Measurements from ENCODE around the gene SLC4A3.

The SLC4A3 gene

DNA sequence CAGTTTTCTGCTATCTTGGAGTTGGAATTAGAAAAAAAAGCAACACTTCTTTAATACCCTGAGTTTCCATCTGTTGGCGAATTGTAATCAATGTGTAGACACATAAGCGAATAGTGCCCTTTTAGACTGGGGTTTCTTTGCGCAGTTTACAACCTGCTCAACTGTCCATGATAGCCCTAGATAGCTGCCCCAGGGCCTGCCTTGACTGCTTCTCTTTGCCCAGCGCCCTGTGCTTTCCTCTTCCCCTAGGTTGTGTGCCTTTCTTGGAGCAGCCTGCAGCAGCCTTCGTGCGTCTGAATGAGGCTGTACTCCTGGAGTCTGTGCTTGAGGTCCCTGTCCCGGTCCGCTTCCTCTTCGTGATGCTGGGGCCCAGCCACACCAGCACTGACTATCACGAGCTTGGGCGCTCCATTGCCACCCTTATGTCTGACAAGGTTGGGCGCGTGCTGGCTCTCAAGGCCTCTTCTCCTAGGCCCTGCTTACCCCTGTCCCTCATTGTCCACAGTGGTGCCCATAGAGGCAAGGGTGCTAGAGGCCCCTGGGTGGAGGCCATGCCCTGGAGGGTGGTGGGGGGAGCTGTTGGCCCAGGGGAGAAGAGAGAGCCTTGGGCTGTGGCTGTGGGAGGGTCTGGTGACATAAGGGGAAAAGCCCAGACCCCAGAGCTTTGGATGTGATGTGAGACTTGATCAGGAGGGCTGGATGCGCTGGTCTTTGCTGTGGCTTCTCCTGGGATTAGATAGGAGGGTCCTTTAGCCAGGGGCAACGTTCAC is 6.9 kb downstream of the SLC4A3 start:
- no peak for DNase-seq

DNA sequence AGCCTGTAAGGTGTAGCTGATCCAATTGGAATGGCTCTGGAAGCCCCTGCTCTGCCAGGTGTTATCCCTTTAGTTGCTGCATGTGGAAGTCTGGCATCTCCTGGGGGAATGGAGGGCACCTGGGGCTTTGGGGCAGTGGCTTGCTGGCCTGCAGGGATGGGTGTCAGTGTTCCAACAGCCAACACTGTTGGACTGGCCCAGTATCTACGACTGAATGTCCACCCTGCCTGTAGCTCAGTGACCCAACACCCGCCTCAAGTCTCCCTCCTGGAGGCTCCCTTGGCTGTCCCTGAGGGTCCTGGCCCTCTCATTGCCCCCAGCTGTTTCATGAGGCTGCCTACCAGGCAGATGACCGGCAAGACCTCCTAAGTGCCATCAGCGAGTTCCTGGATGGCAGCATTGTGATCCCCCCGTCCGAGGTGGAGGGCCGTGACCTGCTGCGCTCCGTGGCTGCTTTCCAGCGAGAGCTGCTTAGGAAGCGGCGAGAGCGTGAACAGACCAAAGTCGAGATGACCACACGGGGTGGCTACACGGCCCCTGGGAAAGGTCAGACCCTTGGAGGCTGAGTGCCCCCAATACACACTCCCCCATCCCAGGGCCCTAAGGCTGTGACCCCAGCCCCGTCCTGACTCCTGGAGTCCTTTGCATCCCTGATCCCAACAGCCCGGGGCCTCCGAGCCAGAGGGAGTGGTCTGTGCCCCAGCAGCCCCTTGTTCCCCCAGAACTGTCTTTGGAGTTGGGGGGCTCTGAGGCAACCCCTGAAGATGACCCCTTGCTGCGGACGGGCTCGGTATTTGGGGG is 7.7 kb downstream of the SLC4A3 start:
- DNase-seq: no peak

DNA sequence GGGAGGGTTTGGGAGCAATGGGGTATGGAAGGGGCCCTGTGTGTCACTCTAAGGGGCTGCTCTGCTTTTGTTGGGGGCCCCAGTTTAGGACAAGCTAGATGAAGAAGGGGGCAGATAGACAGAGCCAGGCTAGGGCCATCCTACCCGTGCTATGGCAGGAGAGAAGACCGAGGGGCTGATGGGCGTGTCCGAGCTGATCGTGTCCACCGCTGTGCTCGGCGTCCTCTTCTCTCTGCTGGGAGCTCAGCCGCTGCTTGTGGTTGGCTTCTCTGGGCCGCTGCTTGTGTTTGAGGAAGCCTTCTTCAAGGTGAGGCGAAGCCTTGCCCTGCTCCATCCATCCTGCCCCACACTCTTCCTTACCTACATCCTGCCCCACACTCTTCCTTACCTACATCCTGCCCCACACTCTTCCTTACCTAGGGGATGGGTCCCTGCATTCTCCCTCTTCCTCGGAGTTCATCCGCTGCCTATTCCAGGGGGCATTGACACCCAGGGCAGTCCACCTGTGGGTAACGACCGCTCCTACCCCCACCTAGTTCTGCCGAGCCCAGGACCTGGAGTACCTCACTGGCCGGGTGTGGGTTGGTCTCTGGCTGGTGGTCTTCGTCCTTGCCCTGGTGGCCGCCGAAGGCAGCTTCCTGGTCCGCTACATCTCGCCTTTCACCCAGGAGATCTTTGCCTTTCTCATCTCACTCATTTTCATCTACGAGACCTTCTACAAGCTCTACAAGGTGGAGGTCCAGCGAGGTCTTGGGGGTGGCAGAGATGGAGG is 8.9 kb downstream of the SLC4A3 start:
- no peak for DNase-seq

DNA sequence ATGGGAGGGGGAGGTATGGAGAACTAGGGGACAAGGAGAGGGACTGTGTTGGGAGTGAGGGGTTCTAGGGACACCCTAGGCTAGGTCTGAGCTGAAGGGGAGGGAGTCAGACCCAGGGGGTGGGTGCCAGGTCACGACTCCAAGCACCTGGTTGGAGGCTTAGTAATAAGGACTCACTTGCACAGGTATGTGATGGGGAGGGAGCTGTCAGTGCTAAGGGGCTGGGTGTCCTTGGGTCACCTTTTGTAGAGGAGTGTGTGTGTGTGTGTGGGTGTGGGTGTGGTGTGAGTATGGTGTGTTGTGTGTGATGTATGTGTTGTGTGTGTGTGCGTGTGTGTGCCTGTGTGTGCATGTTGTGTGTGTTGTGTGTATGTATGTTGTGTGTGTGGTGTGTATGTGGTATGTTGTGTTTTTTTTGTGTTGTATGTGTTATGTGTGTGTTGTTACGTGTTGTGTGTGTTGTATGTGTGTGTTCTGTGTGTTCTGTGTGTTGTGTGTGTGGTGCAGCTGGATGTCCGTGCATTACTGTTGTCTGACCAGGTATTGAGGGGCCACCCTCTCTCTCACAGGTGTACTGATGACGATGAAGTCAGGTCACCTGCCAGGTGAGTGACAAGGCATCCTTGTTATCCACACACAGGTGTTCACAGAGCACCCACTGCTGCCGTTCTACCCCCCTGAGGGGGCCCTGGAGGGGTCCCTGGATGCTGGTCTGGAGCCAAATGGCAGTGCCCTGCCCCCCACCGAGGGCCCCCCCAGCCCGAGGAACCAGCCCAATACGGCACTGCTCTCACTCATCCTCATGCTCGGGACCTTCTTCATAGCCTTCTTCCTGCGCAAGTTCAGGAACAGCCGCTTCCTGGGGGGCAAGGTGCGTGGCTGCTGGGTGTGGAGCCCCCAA is 9.8 kb downstream of the SLC4A3 start:
- no peak for DNase-seq

DNA sequence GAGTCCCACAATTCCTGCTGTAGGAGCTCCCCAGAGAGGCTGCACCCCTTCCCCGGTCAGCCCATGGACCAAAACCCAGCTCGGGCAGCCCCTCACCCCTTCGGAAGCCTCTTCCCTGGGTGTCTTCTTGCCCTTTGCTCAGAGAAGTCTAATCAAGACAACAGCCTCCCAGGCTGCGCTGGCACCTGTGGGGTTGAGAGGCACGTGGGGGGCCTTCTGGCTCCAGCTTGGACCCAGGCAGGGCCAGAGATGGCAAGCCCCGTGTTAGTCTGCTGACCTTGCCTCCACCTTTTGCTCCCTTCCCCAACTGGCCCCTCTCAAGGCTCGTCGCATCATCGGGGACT is 10.4 kb downstream of the SLC4A3 start:
- no peak for DNase-seq

DNA sequence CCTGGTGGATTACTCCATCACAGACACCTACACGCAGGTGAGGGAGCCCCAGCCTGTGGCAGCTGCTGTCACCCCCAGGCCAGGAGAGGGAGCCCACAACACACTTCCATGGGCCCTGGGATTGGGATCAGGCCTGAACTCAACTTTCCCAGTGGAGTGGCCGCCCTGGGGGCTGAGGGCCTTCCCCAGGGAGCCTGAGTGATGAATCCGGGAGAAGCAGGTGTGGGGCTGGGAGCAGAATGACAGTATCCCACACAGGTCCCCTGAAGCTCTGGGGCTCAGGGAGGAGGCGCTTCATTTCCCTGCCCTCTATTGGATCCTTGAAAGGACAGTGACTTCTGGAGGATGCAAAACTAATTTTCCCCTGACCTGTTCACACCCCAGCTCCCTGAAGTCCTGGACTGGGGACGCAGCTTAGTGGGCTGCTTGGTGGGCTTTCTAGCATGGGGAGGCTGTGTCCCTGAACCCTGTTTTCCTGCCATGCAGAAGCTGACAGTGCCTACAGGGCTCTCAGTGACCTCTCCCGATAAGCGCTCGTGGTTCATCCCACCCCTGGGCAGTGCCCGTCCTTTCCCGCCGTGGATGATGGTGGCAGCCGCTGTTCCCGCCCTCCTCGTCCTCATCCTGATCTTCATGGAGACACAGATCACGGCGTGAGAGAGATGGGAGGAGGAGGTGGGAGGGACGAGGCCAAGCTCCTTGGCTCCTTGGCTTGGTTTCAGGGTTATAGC is 11.0 kb downstream of the SLC4A3 start:
- no peak for DNase-seq

DNA sequence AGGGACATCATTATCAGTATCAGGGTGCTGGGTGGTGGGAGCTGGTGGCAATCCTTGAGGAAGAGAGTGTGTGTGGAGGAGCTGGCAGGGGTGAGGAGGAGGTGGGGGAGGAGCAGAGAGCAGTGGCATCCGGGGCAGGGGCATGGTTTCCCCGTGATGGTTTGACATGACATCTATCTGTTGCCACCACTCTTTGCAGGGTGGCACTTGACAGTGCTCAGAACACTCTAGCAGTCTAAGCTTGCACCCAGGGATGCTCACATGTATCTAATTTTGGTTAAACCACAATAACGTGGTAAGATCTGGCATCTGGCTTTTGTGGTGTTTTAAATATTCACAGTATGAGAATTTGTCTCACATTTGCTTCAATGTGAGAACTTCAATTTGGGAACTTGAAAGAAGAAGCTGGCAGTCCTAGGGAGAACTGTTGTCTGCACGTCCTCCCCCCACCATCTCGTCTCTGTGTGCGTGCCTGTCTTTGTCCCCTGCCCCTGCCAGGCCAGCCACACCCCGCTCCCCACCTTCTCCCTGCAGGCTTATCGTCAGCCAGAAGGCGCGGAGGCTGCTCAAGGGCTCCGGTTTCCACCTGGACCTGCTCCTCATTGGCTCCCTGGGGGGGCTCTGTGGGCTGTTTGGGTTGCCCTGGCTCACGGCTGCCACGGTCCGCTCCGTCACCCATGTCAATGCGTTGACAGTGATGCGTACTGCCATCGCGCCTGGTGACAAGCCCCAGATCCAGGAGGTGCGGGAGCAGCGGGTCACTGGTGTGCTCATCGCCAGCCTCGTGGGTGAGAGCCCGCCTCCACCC is 11.7 kb downstream of the SLC4A3 start:
- DNase-seq: no peak

DNA sequence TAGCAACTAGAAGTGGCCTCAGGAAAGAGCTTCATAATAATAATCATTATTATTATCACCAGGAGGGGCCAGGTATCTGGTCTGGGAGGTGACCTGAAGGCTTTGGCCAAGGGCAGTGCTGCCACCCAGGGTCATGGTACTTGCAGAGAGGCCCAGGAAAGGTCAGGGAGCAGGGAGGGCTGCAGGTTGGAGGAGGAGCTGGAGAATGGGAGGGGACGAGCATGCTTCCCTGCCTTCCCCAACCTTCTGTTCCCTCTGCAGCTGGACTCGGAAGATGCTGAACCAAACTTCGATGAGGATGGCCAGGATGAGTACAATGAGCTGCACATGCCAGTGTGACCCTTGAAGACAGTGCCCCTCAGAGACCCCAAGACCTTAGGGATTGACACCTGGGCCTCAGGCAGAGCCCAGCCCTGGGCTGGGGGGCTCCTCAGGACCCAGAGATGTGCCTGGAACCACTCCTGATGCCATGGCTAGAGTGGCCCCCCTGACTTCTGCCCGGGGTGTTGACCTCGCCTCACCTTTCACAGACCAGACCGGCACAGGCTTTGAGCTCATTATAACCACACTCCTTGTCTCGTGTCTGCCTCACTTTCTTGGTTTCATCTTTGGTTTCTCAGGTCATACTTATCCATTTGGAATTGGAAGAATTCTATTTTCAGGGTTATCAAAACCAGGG is 14.1 kb downstream of the SLC4A3 start:
- no peak for DNase-seq

DNA sequence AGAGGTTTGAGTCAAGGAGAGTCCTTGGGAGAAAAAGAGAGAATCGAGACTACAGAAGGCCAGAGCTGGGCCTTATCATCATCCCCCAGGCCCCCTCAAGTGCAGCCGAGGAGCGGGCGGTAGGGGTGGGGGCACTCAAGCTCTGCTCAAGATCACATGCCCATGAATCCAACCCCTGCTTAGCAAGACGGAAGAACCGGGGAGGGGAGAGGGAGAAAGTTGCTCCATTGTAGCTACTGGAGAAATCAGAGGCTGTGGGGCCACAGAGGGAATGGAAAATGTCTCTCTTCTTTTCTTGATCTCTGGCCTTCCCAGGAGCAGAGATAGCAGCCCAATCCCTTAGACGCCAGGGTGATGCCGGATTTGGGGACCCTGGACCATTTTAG is 14.6 kb downstream of the SLC4A3 start:
- DNase-seq: no peak

DNA sequence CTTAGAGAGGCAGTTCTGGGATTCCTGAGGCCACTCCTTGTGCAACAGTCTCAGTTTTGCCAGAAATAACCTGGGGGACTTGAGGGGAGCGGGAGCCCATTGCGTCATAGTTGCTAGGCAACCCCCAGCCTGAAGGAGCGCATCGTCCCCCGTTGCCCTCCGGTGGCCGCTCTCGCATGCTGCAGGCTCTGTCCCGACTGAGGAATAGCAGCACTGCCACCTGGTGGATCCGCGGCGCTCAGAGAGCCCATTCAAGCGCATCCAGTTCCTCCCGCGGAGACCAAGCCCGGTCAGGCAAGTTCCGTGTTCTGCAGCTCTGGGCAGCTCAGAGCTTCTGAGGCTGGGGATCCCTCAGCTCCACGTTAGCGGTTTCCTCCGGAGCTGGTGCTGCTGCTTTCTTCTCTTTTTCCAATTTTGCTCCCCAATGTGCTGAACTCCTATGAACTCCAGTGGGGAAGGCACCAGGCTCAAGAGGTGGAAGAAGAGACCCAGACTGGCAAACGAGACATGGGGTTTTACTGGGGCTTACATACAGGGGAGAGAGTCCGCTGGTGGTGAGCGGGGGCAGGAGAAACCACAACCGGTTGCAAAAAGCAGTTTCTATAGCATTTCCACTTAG is 15.1 kb downstream of the SLC4A3 start:
- peak; percentile 84 for DNase-seq

DNA sequence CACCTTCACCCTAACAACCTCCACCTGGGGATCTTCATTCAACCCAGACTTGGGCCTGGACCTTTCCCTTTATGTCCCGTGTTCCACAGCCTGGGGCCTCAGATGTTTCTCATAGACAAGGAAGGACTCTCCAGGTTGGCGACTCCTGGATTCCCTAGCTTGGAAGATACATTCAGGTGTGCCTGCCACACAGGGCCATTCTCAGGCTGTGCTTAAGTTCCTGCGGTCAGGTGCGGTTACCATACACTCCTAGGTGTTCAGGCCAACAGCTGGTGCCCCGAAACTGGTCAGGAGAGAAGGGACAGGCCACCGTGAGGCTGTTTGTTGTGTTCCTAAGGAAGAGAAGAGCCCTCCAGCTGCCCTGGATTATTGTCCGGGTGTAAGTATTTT is 15.6 kb downstream of the SLC4A3 start:
- no peak for DNase-seq

DNA sequence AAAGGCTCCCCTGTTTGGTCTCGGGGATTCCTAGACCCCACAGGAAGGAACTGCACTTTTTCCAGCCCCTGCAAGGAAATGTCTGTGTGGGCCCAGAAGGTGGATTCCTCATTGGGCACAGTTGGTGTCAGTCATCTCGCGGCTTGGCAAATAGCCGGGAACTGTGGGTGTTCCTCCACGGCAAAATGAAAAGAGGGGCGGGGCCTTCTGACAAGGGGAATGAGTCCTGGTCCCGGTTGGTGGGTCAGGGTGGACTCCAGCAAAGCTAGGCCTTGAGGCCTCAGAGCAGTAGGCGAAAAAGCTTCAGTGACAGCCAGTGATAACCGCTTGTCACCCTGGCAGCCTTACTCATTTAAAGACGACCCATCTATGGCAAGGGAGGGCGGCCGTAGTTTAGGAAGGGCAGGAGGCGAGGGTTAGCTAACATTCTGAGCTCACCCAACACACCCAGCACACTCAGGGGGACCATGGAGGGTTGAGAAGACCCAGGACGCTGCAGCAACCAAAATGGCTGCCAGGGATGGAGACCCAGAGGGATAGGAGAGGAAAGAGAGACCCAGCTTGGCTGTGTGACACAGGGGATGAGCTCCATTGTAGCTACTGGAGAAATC is 16.5 kb downstream of the SLC4A3 start:
- DNase-seq: no peak

DNA sequence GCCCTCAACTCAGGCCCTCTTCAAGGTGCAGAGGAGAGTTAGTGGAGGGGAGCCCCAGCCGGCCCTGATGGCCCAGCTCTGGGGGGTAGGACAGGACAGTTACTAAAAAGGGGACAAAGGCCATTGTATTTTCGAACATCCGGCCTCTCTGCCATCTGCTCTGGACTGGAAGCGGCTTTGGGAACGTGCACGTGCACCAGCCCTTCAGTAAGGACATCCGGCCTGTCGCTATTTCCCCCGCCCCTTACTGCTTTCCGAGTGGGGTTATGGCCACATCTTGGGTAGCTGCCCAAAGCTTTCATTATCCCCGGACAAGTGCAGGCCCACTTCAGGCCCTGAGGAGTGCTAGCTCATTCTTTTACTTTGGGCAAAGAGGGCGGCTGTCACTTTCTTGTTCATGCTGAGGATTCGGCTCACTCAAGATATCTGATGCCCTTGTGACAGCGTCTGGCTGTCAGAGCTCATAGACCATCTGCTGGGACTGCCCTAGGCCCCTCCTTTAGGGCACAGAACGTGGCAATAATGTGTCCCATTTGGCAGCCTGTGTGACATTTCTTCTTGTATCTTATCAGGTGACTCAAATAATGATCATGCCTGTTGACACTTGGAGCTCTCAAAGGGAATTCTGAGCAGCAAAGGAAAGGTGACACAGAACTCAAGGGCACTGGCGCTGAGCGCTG is 17.5 kb downstream of the SLC4A3 start:
- DNase-seq: no peak

DNA sequence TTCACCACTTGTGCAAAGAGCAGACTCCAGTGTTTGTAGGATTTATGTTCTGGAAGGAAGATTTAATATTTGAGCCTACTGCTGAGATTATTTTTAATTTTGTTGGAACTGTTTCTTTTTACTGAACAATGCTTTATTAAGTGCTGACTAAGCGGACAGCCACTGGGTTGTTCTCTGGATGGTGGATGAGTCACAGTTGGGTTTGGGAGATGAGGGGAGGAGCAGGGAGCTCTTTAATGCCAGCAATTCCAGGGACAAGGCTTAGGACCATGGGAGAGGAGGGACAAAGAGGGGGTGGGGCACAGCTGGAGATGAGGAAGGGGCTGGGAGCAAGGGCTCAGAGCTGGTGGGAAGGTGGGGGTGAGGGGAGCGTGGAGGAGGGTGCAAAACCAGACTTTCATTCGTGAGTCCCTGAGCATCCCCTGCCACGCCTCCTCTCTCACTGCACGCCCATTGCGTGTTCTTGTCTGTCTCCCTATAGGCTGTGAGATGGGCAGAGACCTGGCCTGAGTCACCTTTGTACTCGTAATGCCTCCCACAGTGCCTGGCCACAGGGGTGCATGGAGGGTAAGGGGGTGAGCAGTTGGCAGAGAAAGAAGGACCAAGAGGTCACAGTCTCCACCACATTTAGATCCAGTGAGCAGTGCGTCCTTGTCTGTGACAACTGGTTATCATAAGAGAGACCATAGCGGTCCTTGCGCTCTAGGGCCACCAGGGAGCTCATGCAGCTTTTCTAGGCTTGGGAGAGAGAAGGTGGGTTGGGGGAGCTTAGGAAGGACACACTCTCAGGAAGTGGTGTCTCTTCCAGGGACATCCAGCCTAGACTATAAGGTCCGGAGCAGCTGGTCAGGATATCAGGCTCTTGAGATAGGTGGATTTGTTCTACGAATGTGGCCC is 18.4 kb downstream of the SLC4A3 start:
- no peak for DNase-seq

DNA sequence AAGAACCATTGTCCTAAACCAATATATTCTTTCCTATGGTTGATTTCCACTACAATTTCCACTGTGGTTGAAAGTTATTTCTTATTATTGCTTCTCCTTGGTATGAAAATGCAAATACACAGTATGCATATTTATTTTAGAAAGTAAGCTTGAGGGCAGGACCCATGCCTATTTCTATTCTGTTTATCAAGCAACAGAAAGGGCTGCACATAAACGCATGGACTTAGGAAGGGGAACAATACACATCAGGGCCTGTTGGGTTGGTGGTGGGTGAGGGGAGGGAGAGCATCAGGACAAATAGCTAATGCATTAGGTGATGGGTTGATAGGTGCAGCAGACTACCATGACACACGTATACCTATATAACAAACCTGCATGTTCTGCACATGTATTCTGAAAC is 20.7 kb downstream of the SLC4A3 start:
- no peak for DNase-seq

DNA sequence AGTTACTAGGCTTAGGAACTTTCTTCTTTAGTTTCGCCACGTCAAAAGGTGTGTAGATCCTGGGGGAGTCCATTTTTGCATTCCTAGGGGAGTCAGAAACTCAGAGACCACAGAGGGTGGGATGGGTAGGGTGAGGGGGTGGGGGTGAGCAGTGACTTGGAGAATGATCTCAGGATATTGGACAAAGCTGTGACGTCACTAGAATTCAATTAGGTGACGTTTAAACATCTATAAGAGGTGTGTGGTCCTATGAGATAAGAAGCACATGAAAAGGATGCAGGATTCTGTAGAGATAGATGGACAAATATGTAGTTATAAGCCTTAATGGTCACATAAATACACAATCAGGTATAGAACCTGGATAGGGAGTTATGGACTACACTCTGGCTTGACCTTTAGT is 21.5 kb downstream of the SLC4A3 start:
- no peak for DNase-seq

DNA sequence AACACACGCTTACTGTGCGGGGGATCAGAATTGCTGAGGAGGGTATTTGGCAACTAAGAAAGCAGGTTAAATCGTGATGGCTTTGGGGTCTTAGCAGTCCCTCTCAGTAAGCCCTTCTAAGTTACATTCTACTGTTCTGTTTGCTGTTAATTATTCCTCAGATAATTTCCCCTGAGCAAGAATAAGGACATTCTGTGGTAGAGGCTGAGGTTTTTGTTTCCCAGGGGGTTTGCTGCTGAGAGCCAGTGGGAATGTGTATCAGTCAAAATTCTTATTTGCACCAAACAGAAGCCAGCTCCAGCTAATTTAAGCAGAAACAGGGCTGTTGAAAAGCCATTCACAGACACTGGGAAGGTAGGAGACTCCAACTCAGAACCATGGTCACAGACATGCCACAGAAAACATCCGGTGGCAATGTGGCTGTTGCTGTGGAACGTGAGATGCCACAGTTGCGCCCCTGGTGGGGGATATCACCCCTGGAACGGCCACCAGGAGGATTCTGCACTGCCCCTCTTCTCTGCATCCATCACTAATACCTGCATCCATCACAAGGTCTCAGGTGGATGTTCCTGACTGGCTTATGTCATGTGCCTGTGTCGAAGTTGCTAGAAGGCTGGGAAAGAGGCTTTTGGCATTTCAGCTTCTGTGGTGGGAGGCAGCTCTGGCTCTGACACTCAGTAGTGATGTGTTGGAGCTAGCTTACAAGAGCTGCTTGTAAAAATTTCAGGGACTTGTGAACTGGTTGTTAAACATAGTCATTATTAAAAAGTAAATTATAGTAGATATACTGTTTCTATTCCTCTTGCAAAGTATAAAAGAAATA is 23.2 kb downstream of the SLC4A3 start:
- no peak for DNase-seq
